Suprapubic skin (tissue), 3 donors: ENCODE data around the gene XPO1.

ENCODE experiments used
- POLR2A ChIP-seq, 2 donors: fragments of 450-650 bp; IDR thresholded peaks; one replicate each; pipeline ENCODE4 v1.6.1; 2017; ENCODE audit warnings: antibody characterized with exemption in 2 of 2, mild to moderate bottlenecking in 2 of 2, moderate library complexity in 2 of 2
- TF ChIP-seq, protein P1 (sequence below), 2 donors: fragments of 200-600 bp in 1 of 2; fragments of 450-650 bp in 1 of 2; sonication (generic) in 1 of 2; IDR thresholded peaks; one replicate each; pipeline ENCODE4 v1.5.1; 2016 to 2019; ENCODE audit warnings: antibody characterized with exemption in 2 of 2, mild to moderate bottlenecking in 1 of 2, moderate library complexity in 1 of 2

- TF ChIP-seq, protein P1, sequence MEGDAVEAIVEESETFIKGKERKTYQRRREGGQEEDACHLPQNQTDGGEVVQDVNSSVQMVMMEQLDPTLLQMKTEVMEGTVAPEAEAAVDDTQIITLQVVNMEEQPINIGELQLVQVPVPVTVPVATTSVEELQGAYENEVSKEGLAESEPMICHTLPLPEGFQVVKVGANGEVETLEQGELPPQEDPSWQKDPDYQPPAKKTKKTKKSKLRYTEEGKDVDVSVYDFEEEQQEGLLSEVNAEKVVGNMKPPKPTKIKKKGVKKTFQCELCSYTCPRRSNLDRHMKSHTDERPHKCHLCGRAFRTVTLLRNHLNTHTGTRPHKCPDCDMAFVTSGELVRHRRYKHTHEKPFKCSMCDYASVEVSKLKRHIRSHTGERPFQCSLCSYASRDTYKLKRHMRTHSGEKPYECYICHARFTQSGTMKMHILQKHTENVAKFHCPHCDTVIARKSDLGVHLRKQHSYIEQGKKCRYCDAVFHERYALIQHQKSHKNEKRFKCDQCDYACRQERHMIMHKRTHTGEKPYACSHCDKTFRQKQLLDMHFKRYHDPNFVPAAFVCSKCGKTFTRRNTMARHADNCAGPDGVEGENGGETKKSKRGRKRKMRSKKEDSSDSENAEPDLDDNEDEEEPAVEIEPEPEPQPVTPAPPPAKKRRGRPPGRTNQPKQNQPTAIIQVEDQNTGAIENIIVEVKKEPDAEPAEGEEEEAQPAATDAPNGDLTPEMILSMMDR (IDR thresholded peaks at IDR 0.05): no peak
- TF ChIP-seq POLR2A (IDR thresholded peaks at IDR 0.05): no peak
Observed at GRCh38 chr2:61438670-61439069, 99.5 kb downstream of the XPO1 start.
